ENCODE data around the gene SUMF2.
"Not testable (repeated sequence)": the region's sequence is repeated elsewhere in the genome, so short reads cannot be mapped to it uniquely, and the experiment has no call there.

The SUMF2 gene

GRCh38 chr7:56046721-56047445 lies 17.2 kb upstream of the SUMF2 start:
- DNase-seq (ENCODE audit: low spot score in 2 of 2): no peak
- no peak overlapping the region for H3K27ac Mint-ChIP-seq (ENCODE audit: low read depth)
- no peaks in the 10 kb centered on the region for H3K9me3 Mint-ChIP-seq
- no peak for ATAC-seq (replicated peaks; ENCODE audit: extremely low read depth, poor library complexity, severe bottlenecking)
- no peak overlapping the region for H3K4me3 Mint-ChIP-seq
- no peaks in the 10 kb centered on the region for H3K27me3 Mint-ChIP-seq
- peaks cover 12% of the 10 kb centered on the region for H3K4me1 Mint-ChIP-seq
- peaks cover 4% of the 10 kb centered on the region for H3K36me3 Mint-ChIP-seq (ENCODE audit: insufficient read depth)

DNA sequence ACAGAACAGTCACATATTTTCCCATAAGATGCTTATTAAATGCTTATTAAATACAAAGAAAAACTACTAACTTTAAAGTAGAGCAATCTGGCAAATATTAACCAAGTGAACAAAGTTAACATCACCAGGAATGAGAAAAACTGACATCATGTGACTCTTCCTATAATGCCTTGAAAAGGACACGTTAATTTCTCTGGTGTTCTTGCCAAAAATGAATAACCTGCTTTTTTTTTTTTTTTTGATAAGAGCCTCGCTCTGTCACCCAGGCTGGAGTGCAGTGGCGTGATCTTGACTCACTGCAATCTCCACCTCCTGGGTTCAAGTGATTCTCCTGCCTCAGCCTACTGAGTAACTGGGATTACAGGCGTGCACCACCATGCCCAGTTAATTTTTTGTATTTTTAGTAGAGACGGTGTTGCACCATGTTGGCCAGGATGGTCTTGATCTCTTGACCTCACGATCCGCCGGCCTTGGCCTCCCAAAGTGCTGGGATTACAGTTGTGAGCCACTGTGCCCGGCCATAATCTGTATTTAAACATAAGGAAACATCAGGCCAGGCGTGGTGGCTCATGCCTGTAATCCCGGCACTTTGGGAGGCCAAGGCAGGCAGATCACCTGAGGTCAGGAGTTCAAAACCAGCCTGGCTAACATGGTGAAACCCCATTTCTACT lies 16.5 kb upstream of the SUMF2 start:
- H3K27ac Mint-ChIP-seq (ENCODE audit: low read depth); DNase-seq (ENCODE audit: low spot score in 2 of 2); H3K4me3 Mint-ChIP-seq; H3K27me3 Mint-ChIP-seq; H3K36me3 Mint-ChIP-seq (ENCODE audit: insufficient read depth); H3K9me3 Mint-ChIP-seq; ATAC-seq (replicated peaks; ENCODE audit: extremely low read depth, poor library complexity, severe bottlenecking): not testable (repeated sequence)
- peaks cover 12% of the 10 kb centered on the region for H3K4me1 Mint-ChIP-seq

DNA sequence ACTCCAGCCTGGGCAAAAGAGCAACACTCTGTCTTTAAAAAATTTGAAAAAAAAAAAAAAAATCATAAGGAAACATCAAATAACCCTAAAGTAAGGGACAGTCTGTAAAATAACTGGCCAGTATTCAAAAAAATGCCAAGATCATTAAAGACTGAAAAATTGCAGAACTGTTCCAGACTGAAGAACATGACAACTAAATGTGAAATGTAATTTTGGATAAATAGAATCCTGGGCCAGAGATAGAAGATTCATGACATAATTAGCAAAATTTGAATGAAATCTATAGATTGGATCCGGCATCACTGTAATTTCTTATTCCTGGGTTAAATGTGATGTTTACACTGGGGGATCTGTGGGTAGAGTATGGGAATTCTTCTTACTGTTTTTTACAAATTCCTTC lies 15.8 kb upstream of the SUMF2 start:
- DNase-seq (ENCODE audit: low spot score in 2 of 2) (no peak), ATAC-seq (replicated peaks; ENCODE audit: extremely low read depth, poor library complexity, severe bottlenecking) (no peak)
- Mint-ChIP-seq H3K36me3 (ENCODE audit: insufficient read depth) (peaks cover 11% of the 10 kb centered on the region), H3K4me1 (peaks cover 17% of the 10 kb centered on the region), H3K4me3 (no peak overlapping the region), H3K27me3 (no peaks in the 10 kb centered on the region), H3K9me3 (no peaks in the 10 kb centered on the region), H3K27ac (ENCODE audit: low read depth) (no peak overlapping the region)

GRCh38 chr7:56048763-56049162 lies 15.3 kb upstream of the SUMF2 start:
- H3K27me3 Mint-ChIP-seq; ATAC-seq (replicated peaks; ENCODE audit: extremely low read depth, poor library complexity, severe bottlenecking); H3K9me3 Mint-ChIP-seq; DNase-seq (ENCODE audit: low spot score in 2 of 2); H3K27ac Mint-ChIP-seq (ENCODE audit: low read depth); H3K4me3 Mint-ChIP-seq: not testable (repeated sequence)
- peaks cover 15% of the 10 kb centered on the region for H3K36me3 Mint-ChIP-seq (ENCODE audit: insufficient read depth)
- peaks cover 18% of the 10 kb centered on the region for H3K4me1 Mint-ChIP-seq

DNA sequence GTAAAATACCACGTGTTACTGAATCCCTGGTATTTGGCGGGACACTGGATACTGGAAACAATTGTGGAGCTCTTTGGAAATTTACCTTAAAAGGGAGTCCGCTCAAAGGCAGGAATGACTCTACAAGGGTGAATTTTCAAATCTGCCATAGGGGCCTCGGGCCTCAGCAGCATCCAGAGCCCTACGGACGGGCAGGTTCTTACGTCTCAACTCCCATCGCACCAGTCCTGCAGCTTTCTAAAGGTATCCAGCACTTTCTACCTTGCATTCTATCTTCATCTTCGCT lies 13.1 kb upstream of the SUMF2 start:
- no peak for DNase-seq (ENCODE audit: low spot score in 2 of 2)
- Mint-ChIP-seq H3K4me3 (peak overlapping the region; percentile 85), H3K27me3 (no peaks in the 10 kb centered on the region), H3K4me1 (peaks cover 21% of the 10 kb centered on the region), H3K9me3 (no peaks in the 10 kb centered on the region), H3K27ac (ENCODE audit: low read depth) (peak overlapping the region; percentile 92), H3K36me3 (ENCODE audit: insufficient read depth) (peaks cover 32% of the 10 kb centered on the region)
- no peak for ATAC-seq (replicated peaks; ENCODE audit: extremely low read depth, poor library complexity, severe bottlenecking)

GRCh38 chr7:56051339-56052191 lies 12.5 kb upstream of the SUMF2 start, which contains the start of the genes CCT6A and PSPH:
TSS of gene CCT6A (plus strand) at chr7:56051765. CDS start at chr7:56051849, 84 bp downstream.
TSS of gene PSPH (minus strand) at chr7:56051444. CDS start at chr7:56021212, 30,232 bp downstream.
- ATAC-seq (replicated peaks; ENCODE audit: extremely low read depth, poor library complexity, severe bottlenecking): peak; percentile 91
- Mint-ChIP-seq H3K27ac (ENCODE audit: low read depth) (peak within 1 kb of the TSS; percentile 92), H3K4me3 (peak within 1 kb of the TSS; percentile 85), H3K36me3 (ENCODE audit: insufficient read depth) (peaks cover 38% of the 10 kb centered on the region), H3K27me3 (no peaks in the 10 kb centered on the region), H3K4me1 (peaks cover 21% of the 10 kb centered on the region), H3K9me3 (no peaks in the 10 kb centered on the region)
- peak; percentile 67 to 73 for DNase-seq (ENCODE audit: low spot score in 2 of 2)

DNA sequence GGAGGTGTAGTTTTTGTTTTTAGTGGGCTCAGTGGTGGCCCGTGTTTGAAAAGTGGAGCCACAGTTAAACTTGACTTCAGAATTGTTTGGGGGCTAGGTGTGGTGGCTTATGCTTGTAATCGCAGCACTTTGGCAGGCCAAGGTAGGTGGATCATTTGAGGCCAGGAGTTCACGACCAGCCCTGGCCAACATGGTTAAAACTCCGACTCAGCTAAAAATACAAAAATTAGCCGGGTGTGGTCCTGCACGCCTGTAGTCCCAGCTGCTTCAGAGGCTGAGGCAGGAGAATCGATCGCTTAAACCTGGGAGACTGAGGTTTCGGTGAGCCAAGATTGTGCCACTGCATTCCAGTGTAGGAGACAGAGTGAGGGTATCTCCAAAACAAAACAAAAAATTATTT lies 10.7 kb upstream of the SUMF2 start:
- Mint-ChIP-seq H3K9me3 (no peaks in the 10 kb centered on the region), H3K4me3 (no peak overlapping the region), H3K27me3 (no peaks in the 10 kb centered on the region), H3K4me1 (peaks cover 21% of the 10 kb centered on the region), H3K36me3 (ENCODE audit: insufficient read depth) (peaks cover 55% of the 10 kb centered on the region), H3K27ac (ENCODE audit: low read depth) (peak overlapping the region; percentile 32)
- no peak for ATAC-seq (replicated peaks; ENCODE audit: extremely low read depth, poor library complexity, severe bottlenecking)
- no peak for DNase-seq (ENCODE audit: low spot score in 2 of 2)

- no peaks in the 10 kb centered on the region for H3K27me3 Mint-ChIP-seq
- no peaks in the 10 kb centered on the region for H3K9me3 Mint-ChIP-seq
- H3K4me3 Mint-ChIP-seq: no peak overlapping the region
- ATAC-seq (replicated peaks; ENCODE audit: extremely low read depth, poor library complexity, severe bottlenecking): no peak
- DNase-seq (ENCODE audit: low spot score in 2 of 2): no peak
- H3K4me1 Mint-ChIP-seq: peaks cover 21% of the 10 kb centered on the region
- peaks cover 60% of the 10 kb centered on the region for H3K36me3 Mint-ChIP-seq (ENCODE audit: insufficient read depth)
- H3K27ac Mint-ChIP-seq (ENCODE audit: low read depth): no peak overlapping the region
These were observed 10.1 kb upstream of the SUMF2 start for GRCh38 chr7:56053993-56054392.

GRCh38 chr7:56062382-56062781 lies 1.7 kb upstream of the SUMF2 start:
- Mint-ChIP-seq H3K36me3 (ENCODE audit: insufficient read depth) (peaks cover 59% of the 10 kb centered on the region), H3K4me3 (peak overlapping the region; percentile 19), H3K27ac (ENCODE audit: low read depth) (peak overlapping the region; percentile 95), H3K9me3 (no peaks in the 10 kb centered on the region), H3K27me3 (no peaks in the 10 kb centered on the region), H3K4me1 (peaks cover 28% of the 10 kb centered on the region)
- ATAC-seq (replicated peaks; ENCODE audit: extremely low read depth, poor library complexity, severe bottlenecking): no peak
- no peak for DNase-seq (ENCODE audit: low spot score in 2 of 2)

DNA sequence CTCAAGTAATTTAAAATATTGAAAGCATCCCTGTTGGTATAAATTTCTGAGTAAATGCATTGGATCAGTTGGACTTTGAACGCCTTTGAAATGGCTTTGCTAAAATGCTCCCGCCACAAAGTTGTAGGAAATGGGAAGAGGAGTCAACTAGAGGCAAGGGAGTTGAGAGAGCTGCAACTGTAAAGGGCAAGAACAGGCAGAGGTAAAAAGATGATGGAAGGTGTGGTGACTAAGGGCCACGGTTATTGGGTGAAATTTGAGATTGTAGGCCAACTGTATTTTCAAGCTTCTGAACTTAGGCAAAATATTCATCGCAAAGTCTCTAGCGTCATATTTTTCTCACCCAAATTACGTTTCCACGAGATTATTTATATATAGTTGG lies 595 bp upstream of the SUMF2 start:
- Mint-ChIP-seq H3K4me3 (peak overlapping the region; percentile 92), H3K27ac (ENCODE audit: low read depth) (peak overlapping the region; percentile 95), H3K4me1 (peaks cover 28% of the 10 kb centered on the region), H3K36me3 (ENCODE audit: insufficient read depth) (peaks cover 52% of the 10 kb centered on the region), H3K27me3 (no peaks in the 10 kb centered on the region), H3K9me3 (no peaks in the 10 kb centered on the region)
- no peak for DNase-seq (ENCODE audit: low spot score in 2 of 2)
- no peak for ATAC-seq (replicated peaks; ENCODE audit: extremely low read depth, poor library complexity, severe bottlenecking)

DNA sequence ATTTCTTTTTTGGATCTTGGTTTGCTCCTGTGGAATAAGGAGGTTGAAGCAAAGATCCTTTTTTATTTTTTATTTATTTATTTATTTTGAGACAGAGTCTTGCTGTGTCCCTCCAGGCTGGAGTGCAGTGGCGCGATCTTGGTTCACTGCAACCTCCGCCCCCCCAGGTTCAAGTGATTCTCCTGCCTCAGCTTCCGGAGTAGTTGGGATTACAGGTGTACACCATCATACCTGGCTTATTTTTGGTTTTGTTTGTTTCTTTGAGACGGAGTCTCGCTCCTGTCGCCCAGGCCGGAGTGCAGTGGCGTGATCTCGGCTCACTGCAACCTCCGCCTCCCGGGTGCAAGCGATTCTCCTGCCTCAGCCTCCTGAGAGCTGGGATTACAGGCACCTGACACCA lies 2.3 kb downstream of the SUMF2 start:
- not testable (repeated sequence) for H3K27me3 Mint-ChIP-seq; H3K4me3 Mint-ChIP-seq; H3K9me3 Mint-ChIP-seq; H3K27ac Mint-ChIP-seq (ENCODE audit: low read depth); ATAC-seq (replicated peaks; ENCODE audit: extremely low read depth, poor library complexity, severe bottlenecking); DNase-seq (ENCODE audit: low spot score in 2 of 2)
- Mint-ChIP-seq H3K36me3 (ENCODE audit: insufficient read depth) (peaks cover 50% of the 10 kb centered on the region), H3K4me1 (peaks cover 28% of the 10 kb centered on the region)

GRCh38 chr7:56074371-56074791 lies 10.3 kb downstream of the SUMF2 start:
- Mint-ChIP-seq H3K27ac (ENCODE audit: low read depth) (no peak overlapping the region), H3K4me1 (peaks cover 6% of the 10 kb centered on the region), H3K27me3 (no peaks in the 10 kb centered on the region), H3K9me3 (no peaks in the 10 kb centered on the region), H3K4me3 (no peak overlapping the region), H3K36me3 (ENCODE audit: insufficient read depth) (peaks cover 40% of the 10 kb centered on the region)
- DNase-seq (ENCODE audit: low spot score in 2 of 2) (peak; percentile 48 to 53), ATAC-seq (replicated peaks; ENCODE audit: extremely low read depth, poor library complexity, severe bottlenecking) (peak; percentile 80)

All from central memory CD8-positive, alpha-beta T cell (primary cell).